ENCODE results near the gene RCOR1.
A peak's percentile ranks its signal among the peaks of the same experiment; 100 is the strongest.
"Not testable (repeated sequence)": the region's sequence is repeated elsewhere in the genome, so short reads cannot be mapped to it uniquely, and the experiment has no call there.

RCOR1 gene

DNA sequence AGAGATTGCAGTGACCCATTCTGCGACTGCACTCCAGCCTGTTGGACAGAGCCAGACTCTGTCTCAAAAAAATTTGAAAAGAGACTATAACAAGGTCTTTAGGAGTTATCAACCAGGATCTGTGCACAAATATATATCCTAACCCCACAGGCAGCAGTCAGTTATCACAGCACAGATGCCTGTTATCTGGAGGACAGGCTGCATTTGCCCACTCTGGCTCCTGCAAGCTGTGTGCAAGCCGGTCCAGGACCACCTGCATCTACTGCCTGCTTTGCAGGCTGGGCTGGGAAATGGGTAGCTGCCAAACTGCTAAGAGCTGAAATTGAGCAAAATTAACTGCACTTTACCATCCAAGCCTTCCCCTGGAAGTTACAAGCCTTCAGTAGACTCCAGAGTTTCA is 21.4 kb upstream of the RCOR1 start:
- no peak for DNase-seq

DNA sequence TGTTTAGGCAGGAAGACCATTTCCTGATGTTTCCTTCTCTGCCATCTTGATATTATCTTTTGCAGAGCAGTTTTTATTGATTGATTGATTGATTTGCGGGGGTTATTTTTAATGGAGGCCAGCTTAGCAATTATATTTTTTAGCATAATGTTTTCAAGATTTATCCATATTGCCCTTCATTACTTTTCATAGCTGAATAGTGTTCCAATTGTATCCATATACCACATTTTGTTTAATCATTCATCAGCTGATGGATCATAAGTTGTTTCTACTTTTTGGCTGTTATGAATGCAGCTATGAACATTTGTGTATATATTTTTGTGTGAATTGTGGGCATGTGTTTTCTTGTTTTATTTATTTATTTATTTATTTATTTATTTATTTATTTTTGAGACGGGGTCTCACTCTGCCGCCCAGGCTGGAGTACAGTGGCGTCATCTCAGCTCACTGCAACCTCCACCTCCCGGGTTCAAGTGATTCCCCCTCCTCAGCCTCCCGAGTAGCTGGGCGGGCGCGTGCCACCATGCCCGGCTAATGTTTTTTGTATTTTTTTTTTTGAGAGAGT is 20.9 kb upstream of the RCOR1 start:
- no peak for DNase-seq

DNA sequence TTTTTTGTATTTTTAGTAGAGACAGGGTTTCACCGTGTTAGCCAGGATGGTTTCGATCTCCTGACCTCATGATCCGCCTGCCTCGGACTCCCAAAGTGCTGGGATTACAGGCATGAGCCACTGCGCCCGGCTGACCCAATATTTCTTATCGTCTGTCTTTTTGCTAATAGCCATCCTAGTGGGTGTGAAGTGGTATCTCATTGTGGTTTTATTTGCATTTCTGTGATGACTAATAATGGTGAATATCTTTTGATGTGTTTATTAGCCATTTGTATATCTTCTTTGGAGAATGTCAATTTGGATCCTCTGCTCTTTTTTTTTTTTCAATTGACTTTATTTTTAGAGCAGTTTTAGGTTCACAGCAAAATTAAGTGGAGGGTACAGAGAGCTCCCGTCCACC is 19.3 kb upstream of the RCOR1 start:
- not testable (repeated sequence) for DNase-seq

DNA sequence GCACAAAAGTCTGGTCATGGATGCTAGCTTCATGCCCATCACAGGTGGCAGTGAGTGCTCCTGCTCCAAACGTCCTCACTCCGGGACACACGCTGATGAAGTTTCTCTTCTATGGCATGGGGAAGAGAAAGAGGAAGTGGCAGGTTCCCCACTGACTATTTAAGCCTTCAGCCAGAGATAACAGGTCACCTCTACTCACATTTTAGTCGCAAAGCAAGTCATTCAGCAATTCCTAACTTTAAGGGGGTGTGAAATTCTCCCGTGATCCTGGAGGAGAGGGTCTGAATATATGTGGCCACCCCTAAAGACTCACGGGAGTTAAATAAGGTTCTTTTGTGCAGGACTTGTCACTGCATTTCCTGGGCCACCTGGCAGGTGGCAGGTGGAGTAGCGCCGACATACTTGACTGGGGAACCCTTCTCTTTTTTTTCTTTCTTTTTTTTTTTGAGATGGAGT is 18.8 kb upstream of the RCOR1 start:
- no peak for DNase-seq

DNA sequence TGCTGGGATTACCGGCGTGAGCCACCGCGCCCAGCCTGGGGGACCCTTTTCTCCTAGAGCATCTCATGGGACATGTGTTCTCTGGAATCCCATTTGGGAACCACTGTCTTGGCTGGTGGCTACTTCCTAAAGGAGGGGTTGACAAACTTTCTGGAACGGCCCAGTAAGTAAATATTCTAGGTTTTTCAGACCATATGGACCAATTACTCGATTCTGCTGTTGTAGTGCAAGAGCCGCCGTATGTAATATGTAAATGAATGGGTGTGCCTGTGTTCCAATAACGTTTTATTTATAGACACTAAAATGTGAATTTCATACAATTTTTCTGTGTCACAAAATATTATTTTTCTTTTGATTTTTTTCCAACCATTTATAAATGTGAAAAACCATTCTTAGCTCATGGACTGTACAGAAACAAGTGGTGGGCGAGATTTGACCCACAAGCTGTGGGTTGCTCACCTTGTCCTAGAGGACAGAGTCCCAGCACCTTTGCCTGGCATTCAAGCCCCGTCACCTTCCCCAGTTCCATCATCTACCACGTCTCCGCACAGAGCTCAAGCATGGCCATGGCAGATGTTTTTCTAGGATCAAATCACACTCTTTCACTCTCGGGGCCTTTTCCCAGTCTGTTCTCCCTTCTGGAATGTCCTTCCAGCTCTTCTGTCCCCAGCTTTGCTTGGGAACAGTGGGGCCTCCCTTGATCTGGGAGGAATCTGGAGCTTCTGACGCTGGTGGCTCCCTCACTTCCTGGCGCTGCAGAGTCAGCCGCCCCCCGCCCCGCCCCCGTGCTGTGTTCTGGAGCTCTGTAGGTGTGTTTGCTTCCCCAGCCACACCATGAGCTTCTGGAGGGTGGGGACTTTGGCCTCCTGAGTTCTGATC is 17.9 kb upstream of the RCOR1 start:
- DNase-seq = no peak

DNA sequence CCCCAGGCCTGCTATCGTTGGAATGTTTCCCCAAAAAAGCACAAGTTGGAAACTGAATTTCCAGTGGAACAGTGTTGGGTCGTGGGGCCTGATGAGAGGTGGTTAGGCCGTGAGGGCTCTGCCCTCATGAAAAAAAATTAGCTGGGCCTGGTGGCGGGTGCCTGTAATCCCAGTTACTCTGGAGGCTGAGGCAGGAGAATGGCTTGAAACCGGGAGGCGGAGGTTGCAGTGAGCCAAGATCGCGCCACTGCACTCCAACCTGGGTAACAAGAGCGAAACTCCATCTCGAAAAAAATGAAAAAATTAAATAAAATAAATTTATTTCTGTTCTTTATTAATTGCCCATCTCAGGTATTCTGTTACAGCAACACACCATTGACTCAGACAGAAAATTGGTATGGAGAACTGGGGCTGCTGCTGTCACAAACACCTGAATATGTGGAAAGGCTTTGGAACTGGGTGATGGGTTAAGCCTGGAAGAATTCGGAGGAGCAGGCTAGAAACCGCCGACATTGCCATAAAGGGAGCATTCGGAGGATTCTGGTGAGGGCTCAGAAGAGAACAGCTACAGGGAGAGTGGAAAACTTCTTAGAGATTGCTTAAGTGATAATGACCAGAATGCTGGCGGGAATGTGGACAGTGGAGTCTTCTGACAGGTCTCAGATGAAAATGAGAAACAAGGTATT is 17.1 kb upstream of the RCOR1 start:
- DNase-seq = no peak

DNA sequence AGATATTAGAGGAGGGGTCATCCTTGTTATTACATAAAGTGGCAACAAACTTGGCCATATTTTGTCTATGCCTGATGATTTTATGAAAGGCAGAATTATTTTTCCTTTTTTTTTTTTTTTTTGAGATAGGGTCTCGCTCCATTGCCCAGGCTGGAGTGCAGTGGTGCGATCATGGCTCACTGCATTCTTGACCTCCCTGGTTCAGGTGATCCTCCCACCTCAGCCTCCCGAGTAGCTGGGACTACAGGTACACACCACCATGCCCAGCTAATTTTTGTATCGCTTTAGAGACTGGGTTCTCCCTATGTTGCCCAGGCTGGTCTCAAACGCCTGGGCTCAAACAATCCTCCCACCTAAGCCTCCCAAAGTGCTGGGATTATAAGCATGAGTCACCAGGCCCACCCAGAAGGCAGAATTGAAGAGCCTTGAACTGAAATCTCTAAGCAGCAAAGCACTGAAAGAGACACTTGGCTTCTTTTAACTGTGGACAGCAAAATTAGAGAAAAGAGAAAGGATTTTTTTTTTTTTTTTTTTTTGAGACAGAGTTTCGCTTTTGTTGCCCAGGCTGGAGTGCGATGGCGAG is 16.5 kb upstream of the RCOR1 start:
- DNase-seq = not testable (repeated sequence)

DNA sequence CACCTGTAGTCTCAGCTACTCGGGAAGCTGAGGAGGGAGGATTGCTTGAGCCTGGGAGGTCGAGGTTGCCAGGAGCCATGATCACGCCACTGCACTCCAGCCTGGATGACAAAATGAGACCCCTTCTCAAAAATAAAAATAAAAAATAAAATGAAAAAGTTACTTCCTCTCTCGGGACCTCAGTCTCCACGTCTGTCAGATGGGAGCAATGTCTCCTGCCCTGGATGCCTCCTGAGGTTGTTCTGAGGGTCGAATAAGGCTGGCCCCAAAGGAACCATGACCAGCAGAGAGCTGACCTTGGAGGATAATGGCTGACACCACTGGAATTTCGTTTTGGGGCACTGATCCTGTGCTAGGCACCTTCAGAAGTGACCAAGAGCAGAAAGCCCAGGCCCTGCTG is 13.6 kb upstream of the RCOR1 start:
- no peak for DNase-seq

DNA sequence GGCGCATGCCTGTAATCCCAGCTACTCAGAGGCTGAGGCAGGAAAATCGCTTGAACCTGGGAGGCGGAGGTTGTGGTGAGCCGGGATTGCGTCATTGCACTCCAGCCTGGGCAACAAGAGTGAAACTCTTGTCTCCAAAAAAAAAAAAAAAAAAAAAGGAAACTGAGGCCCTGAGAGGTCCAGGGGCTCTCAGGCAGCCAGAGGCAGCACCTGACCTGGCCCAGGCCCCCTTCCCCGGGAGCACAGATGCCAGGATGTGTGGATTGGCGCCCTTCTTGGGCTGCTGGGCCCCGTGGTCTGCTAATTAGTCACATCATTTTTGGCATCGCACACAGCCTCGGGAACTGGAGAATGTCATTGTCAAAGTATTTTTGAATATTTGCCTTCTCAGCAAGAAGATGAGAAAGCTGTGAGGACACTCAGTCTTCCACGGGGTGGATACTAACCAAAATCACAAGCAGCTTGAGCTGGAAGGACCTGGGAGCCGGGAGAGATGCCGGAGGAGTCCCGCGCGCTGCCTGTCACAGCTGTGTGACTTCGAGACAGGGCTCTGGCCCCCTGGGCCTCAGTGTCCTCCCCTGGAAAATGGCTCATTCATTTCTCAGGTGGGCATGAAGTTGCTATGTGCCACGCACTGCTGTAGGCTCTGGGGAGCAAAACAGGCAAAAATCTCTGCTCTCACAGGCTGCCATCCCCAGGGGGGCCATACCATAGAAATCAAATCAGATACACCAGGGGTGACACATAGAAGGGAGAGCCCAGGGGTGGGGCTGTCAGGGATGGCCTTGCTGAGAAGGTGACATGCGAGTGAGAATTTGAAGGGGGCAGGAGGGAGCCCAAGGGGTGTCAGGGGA is 12.5 kb upstream of the RCOR1 start:
- DNase-seq = no peak

DNA sequence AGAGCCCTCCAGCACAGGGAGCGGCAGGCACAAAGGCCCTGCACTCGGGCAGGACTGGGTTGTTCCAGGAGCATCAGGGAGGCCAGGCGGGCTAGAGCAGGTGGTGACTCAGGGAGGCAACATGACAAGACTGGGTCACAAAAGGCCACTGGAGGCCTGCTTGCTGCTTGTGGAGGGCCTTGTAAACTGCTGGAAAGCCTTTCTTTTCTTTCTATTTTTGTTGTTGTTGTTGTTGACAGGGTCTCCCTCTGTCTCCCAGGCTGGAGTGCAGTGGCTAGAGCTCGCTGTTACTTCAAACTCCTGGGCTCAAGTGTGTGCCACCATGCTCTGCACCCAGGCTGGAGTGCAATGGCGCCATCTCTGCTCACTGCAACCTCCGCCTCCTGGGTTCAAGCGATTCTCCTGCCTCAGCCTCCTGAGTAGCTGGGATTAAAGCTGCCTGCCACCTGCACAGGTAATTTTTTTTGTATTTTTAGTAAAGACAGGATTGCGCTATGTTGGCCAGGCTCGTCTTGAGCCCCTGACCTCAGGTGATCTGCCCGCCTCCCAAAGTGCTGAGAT is 11.8 kb upstream of the RCOR1 start:
- DNase-seq = no peak

DNA sequence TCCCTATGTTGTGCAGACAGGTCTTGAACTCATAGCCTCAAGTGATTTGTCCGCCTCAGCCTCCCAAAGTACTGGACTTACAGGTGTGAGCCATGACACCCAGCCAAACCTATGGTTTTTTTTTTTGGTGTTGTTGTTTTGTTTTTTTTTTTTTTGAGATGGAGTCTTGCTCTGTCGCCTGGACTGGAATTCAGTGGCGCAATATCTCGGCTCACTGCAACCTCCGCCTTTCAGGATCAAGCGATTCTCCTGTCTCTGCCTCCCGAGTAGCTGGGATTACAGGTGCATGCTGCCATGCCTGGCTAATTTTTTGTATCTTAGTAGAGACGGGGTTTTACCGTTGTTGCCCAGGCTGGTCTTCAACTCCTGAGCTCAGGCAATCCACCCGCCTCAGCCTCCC is 11.3 kb upstream of the RCOR1 start:
- no peak for DNase-seq

DNA sequence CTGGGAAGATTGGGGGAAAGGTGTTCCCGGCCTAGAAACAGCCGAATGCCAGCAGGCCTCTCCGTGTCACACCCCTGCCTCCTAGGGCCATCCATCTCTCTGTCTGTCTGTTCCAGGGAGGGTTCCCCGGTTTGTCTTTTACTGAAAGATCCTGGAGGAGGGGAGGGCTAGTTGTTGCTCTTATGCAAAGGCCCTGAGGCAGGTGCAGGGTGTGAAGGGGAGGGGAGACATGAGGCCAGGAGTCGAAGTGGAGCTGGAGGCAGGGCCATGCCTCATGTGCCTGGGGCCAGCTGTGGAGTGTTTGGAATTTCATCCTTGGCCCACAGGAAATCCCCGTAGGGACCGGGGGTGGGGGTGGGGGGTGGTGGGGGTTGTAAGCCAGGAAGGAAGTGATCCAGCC is 8.7 kb upstream of the RCOR1 start:
- DNase-seq = no peak

DNA sequence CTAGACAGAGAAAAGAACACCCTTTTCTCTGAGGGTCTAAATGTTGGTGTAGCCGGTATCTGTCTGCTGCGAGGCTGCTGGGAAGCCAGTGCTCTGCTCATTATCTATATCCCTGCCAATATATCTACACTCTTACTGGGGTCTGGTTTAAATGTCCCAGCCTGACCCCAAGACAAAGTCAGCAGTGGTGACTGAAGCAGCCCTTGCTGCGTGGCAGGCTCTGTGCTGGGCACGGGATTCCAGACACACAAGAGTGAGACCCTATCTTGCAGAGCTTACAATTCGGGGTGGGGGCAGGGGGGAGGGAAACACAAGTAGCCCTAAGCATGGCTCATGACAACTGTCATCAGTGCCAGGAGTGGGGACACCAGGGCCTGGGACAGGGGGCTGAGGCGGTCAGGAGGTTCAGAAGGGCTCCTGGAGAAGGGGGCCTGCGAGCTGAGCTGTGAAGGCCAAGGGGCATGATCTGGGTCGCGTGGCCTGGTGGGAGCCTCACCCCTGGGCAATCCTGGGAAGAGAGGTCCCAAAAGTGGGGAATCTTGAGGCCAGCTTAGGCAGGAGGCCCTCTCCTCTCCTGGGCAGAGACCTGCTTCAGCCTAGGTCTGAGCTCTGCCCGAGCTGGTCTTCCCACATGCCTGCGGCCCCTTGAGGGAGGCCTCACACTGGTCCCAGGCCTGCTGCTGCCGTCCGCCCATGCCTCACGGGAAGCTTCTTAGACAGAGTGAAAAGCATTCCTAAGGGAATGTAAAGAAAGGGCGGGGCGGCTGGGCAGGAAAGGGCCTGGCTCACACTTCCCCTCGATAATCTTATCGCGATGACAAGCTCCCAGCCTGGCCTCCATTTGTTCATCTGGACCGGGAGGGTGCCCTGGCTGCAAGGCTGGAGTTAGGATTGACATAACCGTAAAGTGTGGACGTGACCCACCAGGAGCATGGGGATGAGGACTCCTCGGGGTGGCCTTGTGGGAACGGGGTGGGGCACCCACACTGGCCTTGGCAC is 7.3 kb upstream of the RCOR1 start:
- DNase-seq = no peak

DNA sequence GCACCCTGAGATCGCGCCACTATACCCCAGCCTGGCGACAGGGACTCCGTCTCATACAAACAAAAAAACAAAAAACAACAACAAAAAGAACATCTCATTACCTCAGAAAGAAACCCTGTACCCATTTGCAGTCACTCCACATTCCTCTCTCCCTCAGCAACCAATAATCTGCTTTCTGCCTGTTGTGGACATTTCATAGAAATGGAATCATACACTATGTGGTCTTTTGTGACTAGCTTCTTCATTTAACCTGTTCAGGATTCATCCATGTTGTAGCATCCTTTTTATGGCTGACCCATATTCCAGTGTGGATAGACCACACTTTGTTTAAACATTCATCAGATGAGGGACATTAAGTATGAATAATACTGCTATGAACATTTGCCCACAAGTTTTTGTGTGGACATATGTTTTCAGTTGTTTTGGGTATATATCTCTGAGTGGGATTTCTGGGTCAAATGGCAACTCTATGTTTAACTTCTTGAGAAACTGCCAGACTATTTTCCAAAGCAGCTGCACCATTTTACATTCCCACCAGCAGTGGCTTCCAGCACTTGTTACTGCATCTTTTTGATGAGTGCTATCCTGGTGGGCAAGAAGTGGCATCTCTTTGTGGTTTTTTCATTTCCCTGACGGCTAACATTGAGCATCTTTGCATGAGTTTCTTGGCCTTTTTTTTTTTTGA is 5.9 kb upstream of the RCOR1 start:
- no peak for DNase-seq

DNA sequence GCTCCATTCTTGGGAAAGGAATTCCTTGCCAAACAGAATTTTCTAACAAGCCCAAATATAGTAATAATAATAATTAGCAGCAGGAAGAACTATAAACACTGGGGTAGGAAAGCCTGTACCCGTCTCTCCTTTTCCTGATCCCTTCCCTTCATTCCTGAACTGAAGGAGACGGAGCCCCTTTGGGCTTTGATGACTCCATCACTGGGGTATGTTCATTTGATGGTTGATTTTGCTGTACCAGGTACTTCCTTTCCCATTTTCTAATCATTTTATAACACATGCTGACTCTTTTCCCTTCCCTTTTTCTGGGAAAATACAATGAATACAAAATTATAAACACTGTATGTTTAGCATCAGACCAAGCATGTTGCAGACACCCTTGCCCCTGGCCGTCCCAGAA is 3.6 kb upstream of the RCOR1 start:
- DNase-seq = no peak

DNA sequence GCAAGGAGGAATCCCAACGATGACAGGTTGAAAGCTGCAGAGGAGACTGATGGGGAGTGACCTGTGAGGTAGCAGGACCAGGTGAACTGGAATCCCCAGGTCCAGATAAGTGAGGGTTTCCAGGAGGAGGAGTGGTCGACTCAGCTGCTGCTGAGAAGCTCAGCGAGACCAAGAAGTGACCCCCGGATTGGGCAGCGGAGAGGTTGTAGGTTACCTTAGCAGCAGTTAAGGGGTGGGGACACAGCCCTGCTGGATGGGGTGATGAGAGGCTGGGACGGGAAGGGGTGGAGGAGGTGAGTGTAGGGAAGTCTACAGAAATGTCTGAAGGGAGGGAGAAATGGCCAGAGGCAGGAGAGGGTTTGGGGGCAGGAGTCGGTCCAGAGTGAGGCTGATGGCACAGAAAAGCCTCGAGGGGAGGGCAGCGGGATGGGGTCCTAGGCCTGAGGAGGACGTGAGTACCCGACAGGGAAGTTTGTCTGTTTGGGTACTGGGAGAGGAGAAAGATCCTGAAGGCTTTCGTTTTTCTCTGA is 2.6 kb upstream of the RCOR1 start:
- DNase-seq = no peak

DNA sequence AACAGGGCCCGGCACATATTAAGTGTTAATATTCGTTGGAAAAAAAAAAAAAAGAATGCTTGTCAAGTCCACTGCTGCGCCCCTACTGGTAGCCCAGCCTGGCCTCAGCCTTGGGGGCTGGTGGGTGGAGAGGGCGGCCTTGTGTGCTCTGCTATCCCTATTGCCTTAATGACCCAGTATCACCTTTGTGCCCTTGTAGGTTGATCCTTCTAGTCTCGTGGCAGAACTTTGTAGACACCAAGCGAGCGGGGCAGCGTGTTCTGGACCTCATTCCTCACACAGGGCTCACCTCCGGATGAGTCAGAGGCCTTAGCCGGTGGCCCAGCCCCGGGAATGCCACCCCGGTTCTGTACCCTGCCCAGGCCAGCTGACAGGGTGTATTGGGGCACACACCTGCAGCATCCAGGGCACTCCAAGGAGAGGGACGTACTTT is 1.8 kb upstream of the RCOR1 start:
- no peak for DNase-seq

DNA sequence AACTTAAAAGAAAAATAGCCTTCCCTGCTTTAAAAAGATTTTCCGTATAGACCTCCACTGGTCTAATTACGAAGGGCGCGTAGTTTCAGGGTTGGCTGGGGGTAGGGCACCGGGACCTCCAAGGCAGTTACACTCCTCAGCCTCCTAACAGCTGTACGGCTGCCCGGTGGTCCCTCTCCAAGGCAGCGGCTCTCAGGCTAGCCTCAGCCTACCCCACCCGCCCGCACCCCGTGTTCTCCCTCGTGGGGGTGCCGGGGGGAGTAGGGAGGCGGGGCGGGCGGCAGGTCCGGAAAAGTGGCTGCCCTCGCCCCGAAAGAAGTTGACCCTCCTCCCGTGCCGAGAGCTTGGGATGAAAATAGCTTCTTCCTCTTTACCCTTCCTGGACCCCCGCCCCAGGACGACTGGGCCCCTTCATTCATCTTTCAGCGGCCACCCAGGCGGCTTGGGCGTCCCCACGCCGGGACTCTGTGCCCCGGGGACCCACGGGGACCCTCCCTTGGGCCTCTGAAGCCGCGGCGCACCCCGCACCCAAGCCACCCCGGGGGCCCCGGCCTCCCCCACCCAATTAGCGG is 991 bp upstream of the RCOR1 start:
- peak in 4 of 5 experiments; percentile 14 to 43 (median 20) for DNase-seq

DNA sequence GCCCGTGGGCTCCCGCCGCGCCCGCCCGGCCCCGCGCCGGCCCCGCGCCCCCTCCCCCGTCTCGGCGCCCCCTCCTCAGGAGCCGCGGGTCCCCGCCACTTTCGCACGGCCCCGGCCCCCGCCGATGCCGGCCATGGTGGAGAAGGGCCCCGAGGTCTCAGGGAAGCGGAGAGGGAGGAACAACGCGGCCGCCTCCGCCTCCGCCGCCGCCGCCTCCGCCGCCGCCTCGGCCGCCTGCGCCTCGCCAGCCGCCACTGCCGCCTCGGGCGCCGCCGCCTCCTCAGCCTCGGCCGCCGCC is 263 bp downstream of the RCOR1 start:
- DNase-seq = no peak

All from T-helper 2 cell (primary cell).